Stimulated activated CD4-positive, alpha-beta T cell treated with anti-CD3 and anti-CD28 coated beads, Interleukin-15, amount 100 ng/mL, for 48 hours (primary cell): ENCODE results near the gene PRDM16.

Experiments
- DNase-seq, 2 donors: peaks; one replicate each; pipeline ENCODE4 v3.0.0-alpha.2; 2020; ENCODE audit warnings: low read depth in 2 of 2

The PRDM16 gene

DNA sequence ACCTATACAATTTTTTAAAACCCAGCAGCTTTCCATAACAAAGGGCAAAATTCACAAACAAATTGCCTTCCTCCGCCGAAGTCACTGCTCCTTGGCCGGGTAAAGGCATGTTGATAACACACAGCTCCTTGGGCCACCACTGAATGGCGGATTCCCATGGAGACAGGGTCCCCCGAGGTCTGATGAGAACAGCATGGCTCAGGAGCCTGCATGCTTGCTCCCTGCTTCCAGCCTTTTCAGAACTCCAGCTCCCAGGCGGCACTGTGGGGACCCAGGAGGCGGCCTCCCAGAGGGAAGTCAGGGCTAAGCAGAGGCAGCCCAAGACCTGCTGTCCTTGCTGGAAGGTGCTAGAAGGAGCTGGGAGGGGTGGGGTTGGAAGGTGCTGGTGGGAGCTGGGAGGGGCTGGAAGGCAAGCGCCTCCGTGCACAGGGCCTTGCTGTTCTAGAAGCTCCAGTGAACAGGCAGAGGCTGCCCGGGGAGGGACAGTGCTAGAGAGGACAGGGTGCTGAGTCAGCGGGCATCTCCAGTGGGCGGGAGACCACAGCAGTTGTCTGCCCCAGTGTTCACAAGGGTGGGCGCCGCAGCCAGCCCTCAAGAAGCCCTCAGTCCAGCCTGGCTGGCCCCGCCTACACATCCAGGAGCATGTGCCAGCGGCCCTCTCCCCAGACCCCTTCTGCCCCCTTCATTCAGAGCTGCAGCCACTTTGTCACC, 35.1 kb downstream of the PRDM16 start:
- DNase-seq: no peak

DNA sequence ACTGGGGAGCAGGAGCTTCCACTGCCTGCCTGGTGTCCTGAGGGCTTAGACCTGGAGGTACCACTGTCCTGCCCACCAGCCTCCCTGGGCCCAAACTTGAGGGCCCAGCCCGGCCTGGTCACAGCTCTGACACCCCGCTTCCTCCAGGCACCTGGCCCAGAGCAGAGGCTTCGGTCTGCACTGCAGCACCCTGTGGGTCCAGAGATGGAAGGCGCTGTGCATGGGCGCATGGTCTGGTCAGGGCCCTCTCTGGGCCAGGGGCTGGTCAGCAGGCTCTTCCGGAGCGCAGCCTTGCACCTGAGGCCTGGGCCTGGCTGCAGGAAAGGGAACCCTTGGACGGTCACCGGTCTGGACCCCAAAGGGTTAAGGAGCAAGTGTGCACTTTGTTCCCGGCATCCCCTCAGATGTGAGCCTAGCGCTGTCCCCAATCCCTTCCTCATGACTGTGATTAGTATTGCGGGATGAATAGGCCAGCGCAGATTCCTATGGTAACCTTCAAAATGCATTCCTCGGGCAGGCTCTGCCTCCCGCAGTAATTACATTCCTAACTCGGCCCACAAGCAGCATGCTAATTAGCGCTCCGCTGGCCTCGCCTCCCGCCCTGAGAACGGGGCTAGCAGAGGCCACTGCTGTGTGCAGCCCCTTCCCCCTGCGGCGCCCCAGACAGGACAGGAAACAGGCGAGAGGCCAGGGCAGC, 36.3 kb downstream of the PRDM16 start:
- DNase-seq: no peak

DNA sequence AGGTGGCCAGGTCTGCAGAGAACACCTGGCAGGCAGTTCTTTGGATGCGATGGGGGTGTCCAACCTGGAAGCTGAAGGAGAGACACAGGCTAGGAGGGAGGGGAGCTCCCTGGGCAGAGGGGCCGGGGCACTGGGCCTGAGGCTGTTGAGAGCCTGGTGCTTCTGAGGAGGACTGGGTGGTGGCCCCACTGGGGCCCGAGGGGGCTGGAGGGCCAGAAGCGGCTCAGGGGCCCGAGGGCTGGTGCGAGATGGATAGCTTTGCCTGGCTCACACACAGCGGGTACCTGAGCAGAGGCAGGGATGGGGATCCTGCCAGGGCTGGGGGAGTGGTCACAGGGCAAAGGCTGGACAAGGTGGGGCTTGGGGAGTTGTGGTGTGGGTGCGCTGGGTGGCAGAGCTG, 37.2 kb downstream of the PRDM16 start:
- DNase-seq: no peak

GRCh38 chr1:3107201-3107600, 38.2 kb downstream of the PRDM16 start:
- no peak for DNase-seq

- DNase-seq: no peak
These were observed 40.4 kb downstream of the PRDM16 start for GRCh38 chr1:3109355-3109754.

DNA sequence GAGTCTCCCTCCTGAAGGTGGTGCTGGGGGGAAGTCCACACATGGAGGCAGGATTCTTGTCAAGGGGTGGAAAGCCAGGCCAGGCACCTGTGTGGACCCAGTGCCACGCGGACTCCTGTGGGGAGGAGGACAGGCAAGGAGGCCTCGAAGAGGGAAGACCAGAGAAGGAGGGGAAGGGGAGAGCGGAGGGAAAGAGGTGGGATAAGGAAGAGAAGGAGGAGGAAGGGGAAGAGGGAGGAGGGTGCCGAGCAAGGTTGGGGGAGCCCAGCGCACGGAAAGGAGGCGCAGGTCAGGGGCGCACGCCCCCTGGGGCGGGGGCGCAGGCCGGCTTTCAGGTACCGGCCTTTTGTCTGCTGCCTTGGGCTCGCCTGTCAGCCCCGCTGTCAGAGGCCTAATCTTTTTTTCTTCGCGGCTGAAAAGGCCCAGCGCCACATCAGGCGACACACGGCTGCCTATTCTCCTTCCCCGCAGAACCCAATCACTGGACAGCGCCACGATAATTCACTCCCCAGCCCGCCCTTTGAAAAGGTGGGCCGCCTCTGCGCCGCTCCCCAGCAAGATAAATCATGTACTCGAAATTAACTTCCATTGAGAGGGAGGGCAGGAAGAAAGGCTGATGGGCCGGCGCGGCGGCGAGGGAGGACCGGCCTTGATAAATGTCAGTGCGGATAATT, 42.5 kb downstream of the PRDM16 start:
- no peak for DNase-seq

DNA sequence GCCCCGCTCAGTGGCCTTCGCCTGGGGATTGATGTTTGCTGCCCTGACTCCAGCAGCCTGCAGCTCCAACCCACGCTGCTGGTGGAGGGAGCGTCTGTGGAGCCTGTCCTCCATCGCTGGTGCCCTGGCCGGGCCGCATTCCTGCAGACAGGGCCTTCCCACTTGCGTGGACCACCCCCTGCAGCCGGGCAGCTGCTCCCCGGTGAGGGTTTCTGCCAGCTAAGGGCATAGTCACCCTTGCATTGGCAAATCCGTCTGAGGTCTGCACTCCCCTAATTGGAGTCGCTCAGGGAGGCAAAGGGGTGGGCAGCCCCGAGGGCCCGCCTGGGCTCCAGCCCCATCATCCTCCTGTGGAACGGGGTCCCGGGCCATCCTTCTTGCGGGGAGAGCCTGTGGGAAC, 43.5 kb downstream of the PRDM16 start:
- no peak for DNase-seq

DNA sequence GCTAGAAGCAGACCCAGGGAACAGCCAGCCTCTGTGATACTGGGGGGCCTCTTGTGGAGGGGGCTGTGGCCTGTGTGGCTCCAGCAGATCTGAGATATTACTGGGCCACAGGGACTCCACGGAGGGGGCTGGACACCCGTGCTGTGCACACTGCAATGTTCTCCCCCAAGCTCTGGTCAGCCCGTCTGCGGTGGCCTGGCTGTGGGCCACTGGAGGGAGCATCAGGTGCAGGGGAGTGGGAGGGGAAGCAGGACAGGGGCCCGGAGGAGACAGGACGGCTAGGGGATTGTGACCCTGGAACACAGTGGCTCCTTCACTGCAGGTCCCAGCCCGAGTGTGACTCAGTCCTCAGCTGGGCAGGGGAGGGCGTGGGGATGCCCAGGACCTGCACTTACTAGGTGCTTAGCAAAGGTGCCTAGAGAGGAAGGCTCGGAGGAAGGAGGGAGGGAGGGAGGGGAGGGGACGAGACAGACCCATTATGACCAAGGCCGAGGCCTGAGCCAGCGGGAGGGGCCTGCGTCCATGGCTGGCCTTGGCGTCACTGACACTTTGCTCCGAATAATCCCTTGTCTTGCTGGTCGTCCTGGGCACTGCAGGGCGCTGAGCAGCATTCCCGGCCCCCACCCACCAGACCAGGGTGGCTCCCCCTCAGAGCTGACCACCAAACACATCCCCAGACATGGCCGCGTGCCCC, 44.2 kb downstream of the PRDM16 start:
- no peak for DNase-seq

DNA sequence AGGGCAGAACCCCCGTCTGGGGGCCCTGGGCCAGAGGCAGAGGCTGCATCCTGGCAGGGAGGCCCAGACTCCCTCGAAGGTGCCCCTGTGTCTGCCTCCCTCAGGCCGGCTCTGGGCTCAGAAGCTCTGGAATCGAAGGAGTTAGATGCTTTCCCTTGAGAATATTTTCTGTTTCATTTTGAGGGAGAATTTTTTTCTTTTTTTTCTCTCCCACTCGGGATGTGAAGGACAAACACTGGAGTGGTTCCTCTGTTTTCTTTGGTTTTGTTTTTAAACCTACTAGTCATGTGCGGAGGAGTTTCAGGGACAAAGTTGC, 44.7 kb downstream of the PRDM16 start:
- no peak for DNase-seq

- DNase-seq: no peak
These were observed 45.2 kb downstream of the PRDM16 start for GRCh38 chr1:3114131-3114744.

GRCh38 chr1:3114846-3115245, 45.8 kb downstream of the PRDM16 start:
- DNase-seq: no peak

GRCh38 chr1:3115275-3116149, 46.5 kb downstream of the PRDM16 start:
- DNase-seq: no peak

GRCh38 chr1:3116150-3116510, 47.1 kb downstream of the PRDM16 start:
- no peak for DNase-seq

DNA sequence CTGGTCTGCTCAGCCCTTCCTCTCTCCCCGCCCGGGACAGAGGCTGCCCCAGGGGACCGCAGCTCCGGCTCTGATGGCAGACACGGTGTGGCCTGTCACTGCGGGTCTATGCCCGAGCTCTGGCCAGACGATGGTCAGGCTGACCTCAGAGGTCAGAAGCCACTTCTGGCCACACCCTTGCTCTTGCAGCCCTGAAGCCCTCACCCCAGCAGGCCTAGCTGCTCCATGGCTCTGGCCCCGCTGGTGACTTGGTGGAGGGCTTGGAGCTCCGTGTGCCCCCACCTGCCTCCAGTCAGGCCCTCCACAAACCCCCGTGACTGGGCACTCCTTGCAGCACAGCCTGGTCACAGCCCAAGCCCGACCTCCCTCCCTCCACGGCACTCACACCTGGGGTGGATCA, 47.6 kb downstream of the PRDM16 start:
- DNase-seq: no peak

DNA sequence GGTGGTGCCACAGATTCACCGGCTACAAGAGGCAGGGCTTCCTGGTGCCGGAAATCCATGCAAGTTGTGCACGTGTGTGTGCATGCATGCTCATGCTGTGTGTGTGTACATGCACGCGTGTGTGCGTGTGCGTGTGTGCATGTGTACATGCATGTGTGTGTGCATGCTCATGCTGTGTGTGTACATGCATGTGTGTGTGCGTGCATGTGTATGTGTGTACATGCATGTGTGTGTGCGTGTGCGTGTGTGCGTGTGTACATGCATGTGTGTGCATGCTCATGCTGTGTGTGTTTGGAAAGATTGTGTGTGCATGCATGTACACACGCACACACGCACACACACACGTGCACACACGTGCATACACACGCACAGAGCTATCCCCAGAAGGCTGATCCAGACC, 48.9 kb downstream of the PRDM16 start:
- no peak for DNase-seq

- DNase-seq: no peak
These were observed 50.1 kb downstream of the PRDM16 start for GRCh38 chr1:3119061-3119460.

- no peak for DNase-seq
These were observed 50.7 kb downstream of the PRDM16 start for GRCh38 chr1:3119725-3120124.

- no peak for DNase-seq
These were observed 51.1 kb downstream of the PRDM16 start for GRCh38 chr1:3120140-3120539.

DNA sequence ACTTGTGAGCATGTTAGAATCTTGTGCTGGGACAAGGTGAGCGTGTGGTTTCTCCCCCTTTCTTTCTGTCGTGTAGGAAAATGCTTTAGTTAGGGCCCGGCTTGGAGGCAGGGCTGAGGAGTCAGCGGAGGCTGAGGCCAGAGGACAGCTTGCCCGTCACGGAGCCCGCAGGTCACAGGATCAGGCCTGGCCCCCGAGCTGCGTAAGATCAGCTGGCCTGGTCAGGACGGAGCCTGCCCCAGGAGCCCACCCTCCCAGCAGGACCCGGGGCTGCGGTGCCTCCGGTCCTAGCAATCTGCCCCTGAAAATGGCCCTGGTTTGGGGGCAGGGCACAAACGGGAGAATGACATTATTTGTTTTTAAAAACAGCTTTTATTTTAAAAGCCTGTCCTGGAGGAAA, 52.0 kb downstream of the PRDM16 start:
- DNase-seq: no peak

- DNase-seq: no peak
These were observed 52.6 kb downstream of the PRDM16 start for GRCh38 chr1:3121401-3122210.
